A549 (cell line): ENCODE results near the gene CMTM1. TPM values are rescaled to one million over a fixed set of nuclear protein-coding genes. Genes with fewer than 3 reads are reported as not detected.
A peak's percentile ranks its signal among the peaks of the same experiment; 100 is the strongest.

Experiments
- ATAC-seq, 2 experiments: fragments of 200-7000 bp in 1 of 2; fragments of >200 bp in 1 of 2; cut with Nextera tagmentation in 1 of 2; cut with Tn5 transposase in 1 of 2; 3 replicates each; pipeline versions ENCODE4 v1.8.0 to v1.9.1; 2018 to 2020; ENCODE audit warnings: mild to moderate bottlenecking in 1 of 2, moderate library complexity in 1 of 2
- CTCF ChIA-PET: fragments of 300-600 bp; sonication (Branson Sonifier 250); formaldehyde crosslinking; extraction: SDS; loops from one replicate; lab custom pipeline; 2021; ENCODE audit warnings: antibody characterized with exemption, inconsistent platforms; lab: Yijun Ruan, JAX
- POLR2A ChIA-PET: fragments of 350-600 bp; formaldehyde crosslinking; extraction: SDS; loops from one replicate; lab custom pipeline; 2021; ENCODE audit warnings: antibody characterized with exemption, inconsistent platforms; lab: Yijun Ruan, JAX
- DNase-seq, 2 experiments: peaks; one replicate each; pipeline versions ENCODE4 v3.0.0 to v3.0.0-alpha.2; 2011 to 2016; ENCODE audit warnings: low read depth in 1 of 2, low spot score in 1 of 2
- FAIRE-seq: peaks from 2 replicates; lab custom pipeline; 2011; peaks lifted over from hg19 to GRCh38; lab: Jason Lieb, UNC
- H3K27ac ChIP-seq, 2 experiments: fragments of >200 bp; sonication (Bioruptor Twin); formaldehyde crosslinking; 3 replicates each; pipeline ENCODE4 v1.5.1; 2016 to 2017
- H3K4me1 ChIP-seq: fragments of >200 bp; sonication (Bioruptor Twin); formaldehyde crosslinking; 3 replicates; pipeline ENCODE4 v1.6.1; 2016
- H3K4me2 ChIP-seq: fragments of >200 bp; sonication (Bioruptor Twin); formaldehyde crosslinking; 3 replicates; pipeline ENCODE4 v1.6.1; 2016
- H3K4me3 ChIP-seq: fragments of >200 bp; sonication (Bioruptor Twin); formaldehyde crosslinking; 3 replicates; pipeline ENCODE4 v1.5.1; 2016
- H3K9me3 ChIP-seq: fragments of >200 bp; sonication (Bioruptor Twin); formaldehyde crosslinking; 3 replicates; pipeline ENCODE4 v1.6.1; 2016
- BCL3 ChIP-seq: fragments of >200 bp; sonication (Bioruptor Twin); formaldehyde crosslinking; IDR thresholded peaks from 3 replicates; pipeline ENCODE4 v1.6.1; 2016
- BHLHE40 ChIP-seq: IDR thresholded peaks from 2 replicates; pipeline ENCODE4 v1.6.1; 2012; ENCODE audit warnings: low read depth, low read length, inconsistent platforms
- CBX2 ChIP-seq: fragments of 200-600 bp; sonication (generic); IDR thresholded peaks from 2 replicates; pipeline ENCODE4 v1.6.1; 2016; ENCODE audit warnings: low read depth, mild to moderate bottlenecking, borderline replicate concordance
- CEBPB ChIP-seq, 2 experiments: fragments of >200 bp in 1 of 2; sonication (Bioruptor Twin) in 1 of 2; formaldehyde crosslinking in 1 of 2; IDR thresholded peaks; 2 replicates each; pipeline ENCODE4 v1.6.1; 2012 to 2016
- CHD4 ChIP-seq: fragments of 200-600 bp; sonication (generic); IDR thresholded peaks from 2 replicates; pipeline ENCODE4 v1.6.1; 2016; ENCODE audit warnings: antibody characterized with exemption, mild to moderate bottlenecking, borderline replicate concordance
- E2F6 ChIP-seq: IDR thresholded peaks from 2 replicates; pipeline ENCODE4 v1.6.1; 2012; ENCODE audit warnings: low read depth, borderline replicate concordance
- EHF ChIP-seq: fragments of 250-450 bp; sonication (Bioruptor Pico); IDR thresholded peaks from 2 replicates; pipeline ENCODE4 v1.5.0; 2020; ENCODE audit warnings: mild to moderate bottlenecking
- EP300 ChIP-seq, 2 experiments: fragments of >200 bp; sonication (Bioruptor Twin); formaldehyde crosslinking; IDR thresholded peaks; 2 replicates in 1 of 2; 3 replicates in 1 of 2; pipeline ENCODE4 v1.6.1; 2016 to 2017
- ESRRA ChIP-seq: fragments of 150-350 bp; IDR thresholded peaks from 2 replicates; pipeline ENCODE4 v1.6.1; 2014; ENCODE audit warnings: mild to moderate bottlenecking, low read length, borderline replicate concordance
- FOSB ChIP-seq: fragments of 250-450 bp; sonication (Bioruptor Pico); IDR thresholded peaks from 2 replicates; pipeline ENCODE4 v1.5.0; 2020; ENCODE audit warnings: mild to moderate bottlenecking, moderate library complexity
- FOXS1 ChIP-seq: fragments of 250-450 bp; sonication (Bioruptor Pico); IDR thresholded peaks from 2 replicates; pipeline ENCODE4 v1.5.0; 2020; ENCODE audit warnings: mild to moderate bottlenecking, moderate library complexity
- HDAC2 ChIP-seq: fragments of 200-600 bp; sonication (generic); IDR thresholded peaks from 2 replicates; pipeline ENCODE4 v1.6.1; 2016
- HOXB13 ChIP-seq: fragments of 250-450 bp; sonication (Bioruptor Pico); IDR thresholded peaks from 2 replicates; pipeline ENCODE4 v1.5.0; 2020; ENCODE audit warnings: low read depth, mild to moderate bottlenecking, moderate library complexity
- JUN ChIP-seq, 2 experiments: fragments of >200 bp; sonication (Bioruptor Twin); formaldehyde crosslinking; IDR thresholded peaks; 2 replicates in 1 of 2; 3 replicates in 1 of 2; pipeline ENCODE4 v1.6.1; 2016 to 2017
- MAFK ChIP-seq: fragments of 450-650 bp; IDR thresholded peaks from 2 replicates; pipeline ENCODE4 v1.6.1; 2014; ENCODE audit not compliant: partially characterized antibody
- MAX ChIP-seq: IDR thresholded peaks from 2 replicates; pipeline ENCODE4 v1.6.1; 2012
- MAZ ChIP-seq: fragments of 150-350 bp; IDR thresholded peaks from 2 replicates; pipeline ENCODE4 v1.6.1; 2014; ENCODE audit warnings: antibody characterized with exemption, low read depth, low read length, borderline replicate concordance
- MYC ChIP-seq: IDR thresholded peaks from 2 replicates; pipeline ENCODE4 v1.6.1; 2012; ENCODE audit warnings: mild to moderate bottlenecking, inconsistent platforms, low read length, improper control_type of control experiment, borderline replicate concordance
- PBX3 ChIP-seq: IDR thresholded peaks from 2 replicates; pipeline ENCODE4 v1.6.1; 2012
- POLR2A ChIP-seq: IDR thresholded peaks from 2 replicates; pipeline ENCODE4 v1.6.1; 2012; ENCODE audit warnings: mild to moderate bottlenecking, low read length
- POLR2AphosphoS2 ChIP-seq: conservative IDR thresholded peaks from 2 replicates; pipeline ENCODE4 v1.6.1; 2012; ENCODE audit warnings: low read length, improper control_type of control experiment, inconsistent platforms
- RCOR1 ChIP-seq: fragments of 150-350 bp; IDR thresholded peaks from 2 replicates; pipeline ENCODE4 v1.6.1; 2014; ENCODE audit warnings: antibody characterized with exemption, low read length, low read depth
- REST ChIP-seq: fragments of 200-600 bp; sonication (generic); IDR thresholded peaks from 2 replicates; pipeline ENCODE4 v1.6.1; 2016; ENCODE audit warnings: antibody characterized with exemption, mild to moderate bottlenecking, moderate library complexity
- TP53 ChIP-seq: fragments of 250-450 bp; sonication (Bioruptor Pico); IDR thresholded peaks from 2 replicates; pipeline ENCODE4 v1.5.0; 2021; ENCODE audit warnings: mild to moderate bottlenecking, moderate library complexity
- USF2 ChIP-seq: fragments of 450-650 bp; IDR thresholded peaks from 2 replicates; pipeline ENCODE4 v1.6.1; 2014; ENCODE audit warnings: antibody characterized with exemption
- ZC3H11A ChIP-seq: fragments of 450-650 bp; IDR thresholded peaks from 2 replicates; pipeline ENCODE4 v1.6.1; 2014; ENCODE audit warnings: antibody characterized with exemption, mild to moderate bottlenecking
- ZFP36 ChIP-seq: fragments of 450-650 bp; IDR thresholded peaks from 2 replicates; pipeline ENCODE4 v1.6.1; 2014; ENCODE audit warnings: borderline replicate concordance; ENCODE audit not compliant: partially characterized antibody
- ZSCAN20 ChIP-seq: fragments of 250-450 bp; sonication (Bioruptor Pico); IDR thresholded peaks from 2 replicates; pipeline ENCODE4 v1.8.0; 2022; ENCODE audit warnings: mild to moderate bottlenecking, moderate library complexity
- WGBS: methylation state at CpG from one replicate; pipeline ENCODE4 v1.1.6; 2017; ENCODE audit errors: missing lambda C conversion rate; 5-methylcytosine and 5-hydroxymethylcytosine counted together
- polyA plus RNA-seq, 4 experiments: library from polyadenylated mRNA; depleted of rRNA in 3 of 4; stranded (reverse); fragments of >200 nt; fragmentation: RNase III in 1 of 4; extraction: RNeasy Plus Mini Kit Qiagen cat#74134 plus additional on column Dnase treatment in 1 of 4; gene quantifications; 2 replicates in 3 of 4; 3 replicates in 1 of 4; pipeline ENCODE4 v1.2.3, GENCODE V29; 2011 to 2017

CMTM1 gene
- polyA plus RNA-seq, 2 of the 4 experiments (the other 2 are of a cell fraction), result 1.3 to 1.9 TPM

GRCh38 chr16:66536525-66536924, 29.7 kb upstream of the CMTM1 start:
- Histone ChIP-seq H3K4me2 (no peak overlapping the region), H3K9me3 (no peaks in the 10 kb centered on the region), H3K4me3 (no peak overlapping the region), H3K4me1 (no peaks in the 10 kb centered on the region), H3K27ac (no peak overlapping the region)
- DNase-seq (no peak), ATAC-seq (peak; percentile 64 to 75; a peak in 5 of 6 replicates), FAIRE-seq (no peak)
- ChIA-PET POLR2A (interaction anchor here (0.7 kb wide), 1 partner anchor 299 kb away, joined by 3 read pairs; no protein-coding TSS in a partner anchor), CTCF (interaction anchor here (0.9 to 1.7 kb wide), 3 partner anchors 14 to 16 kb away, joined by 3 to 5 read pairs (median 5); partner anchors contain the start of gene CKLF)
- TF ChIP-seq EP300 (IDR thresholded peaks at IDR 0.05) (no peak), CHD4 (no peak), E2F6 (no peak), MAZ (no peak), HDAC2 (no peak), CBX2 (no peak), JUN (IDR thresholded peaks at IDR 0.05) (no peak), HOXB13 (CRISPR knock-in tag) (no peak), REST (no peak), FOXS1 (CRISPR knock-in tag) (no peak), FOSB (no peak), TP53 (CRISPR knock-in tag) (no peak), MYC (no peak), ZFP36 (no peak), USF2 (no peak), PBX3 (no peak), MAX (no peak), ESRRA (no peak), POLR2A (no peak)
- 85% methylated on average over 4 of the region's 4 CpGs for WGBS

GRCh38 chr16:66537236-66537635, 29.0 kb upstream of the CMTM1 start:
- no peak overlapping the region for H3K4me2 ChIP-seq
- 96% methylated on average over 2 of the region's 2 CpGs for WGBS
- H3K4me3 ChIP-seq, result no peak overlapping the region
- ChIA-PET POLR2A (no interaction called here), CTCF (interaction anchor here (1.0 to 1.7 kb wide), 3 partner anchors 9 to 15 kb away, joined by 3 to 6 read pairs (median 5); partner anchors contain the start of gene CKLF)
- ATAC-seq (0 out of 6 replicates have a peak, but pooled peaks of 1 of the 2 experiments have one; percentile 24), FAIRE-seq (no peak), DNase-seq (no peak)
- no peaks in the 10 kb centered on the region for H3K4me1 ChIP-seq
- H3K9me3 ChIP-seq, result no peaks in the 10 kb centered on the region
- H3K27ac ChIP-seq, result no peak overlapping the region
- TF ChIP-seq BHLHE40, result no peak
- no peak for TF ChIP-seq MAFK
- TF ChIP-seq ZSCAN20 (CRISPR knock-in tag), result no peak
- no peak for TF ChIP-seq CEBPB (IDR thresholded peaks at IDR 0.05)
- no peak for TF ChIP-seq BCL3
- TF ChIP-seq RCOR1, result no peak
- no peak for TF ChIP-seq REST
- no peak for TF ChIP-seq JUN (IDR thresholded peaks at IDR 0.05)
- no peak for TF ChIP-seq POLR2AphosphoS2
- no peak for TF ChIP-seq EHF
- TF ChIP-seq ZC3H11A, result no peak
